GM12891 (cell line): ENCODE measurements around the gene NUTM2B. TPM values are rescaled to one million over a fixed set of nuclear protein-coding genes. Genes with fewer than 3 reads are reported as not detected.
A peak's percentile ranks its signal among the peaks of the same experiment; 100 is the strongest.
"Not testable (repeated sequence)": the region's sequence is repeated elsewhere in the genome, so short reads cannot be mapped to it uniquely, and the experiment has no call there.

Experiments
- DNase-seq: peaks from one replicate; pipeline ENCODE4 v3.0.0; 2011; ENCODE audit warnings: low spot score; ENCODE audit not compliant: insufficient read length
- FAIRE-seq: peaks from 2 replicates; lab custom pipeline; 2011; peaks lifted over from hg19 to GRCh38; lab: Jason Lieb, UNC
- polyA plus RNA-seq: library from polyadenylated mRNA; unstranded; fragments of >200 nt; gene quantifications from one replicate; pipeline ENCODE4 v1.2.1, GENCODE V29; 2012; ENCODE audit warnings: low read depth, missing spikeins, inconsistent platforms; ENCODE audit not compliant: missing spikeins

The NUTM2B gene, protein sequence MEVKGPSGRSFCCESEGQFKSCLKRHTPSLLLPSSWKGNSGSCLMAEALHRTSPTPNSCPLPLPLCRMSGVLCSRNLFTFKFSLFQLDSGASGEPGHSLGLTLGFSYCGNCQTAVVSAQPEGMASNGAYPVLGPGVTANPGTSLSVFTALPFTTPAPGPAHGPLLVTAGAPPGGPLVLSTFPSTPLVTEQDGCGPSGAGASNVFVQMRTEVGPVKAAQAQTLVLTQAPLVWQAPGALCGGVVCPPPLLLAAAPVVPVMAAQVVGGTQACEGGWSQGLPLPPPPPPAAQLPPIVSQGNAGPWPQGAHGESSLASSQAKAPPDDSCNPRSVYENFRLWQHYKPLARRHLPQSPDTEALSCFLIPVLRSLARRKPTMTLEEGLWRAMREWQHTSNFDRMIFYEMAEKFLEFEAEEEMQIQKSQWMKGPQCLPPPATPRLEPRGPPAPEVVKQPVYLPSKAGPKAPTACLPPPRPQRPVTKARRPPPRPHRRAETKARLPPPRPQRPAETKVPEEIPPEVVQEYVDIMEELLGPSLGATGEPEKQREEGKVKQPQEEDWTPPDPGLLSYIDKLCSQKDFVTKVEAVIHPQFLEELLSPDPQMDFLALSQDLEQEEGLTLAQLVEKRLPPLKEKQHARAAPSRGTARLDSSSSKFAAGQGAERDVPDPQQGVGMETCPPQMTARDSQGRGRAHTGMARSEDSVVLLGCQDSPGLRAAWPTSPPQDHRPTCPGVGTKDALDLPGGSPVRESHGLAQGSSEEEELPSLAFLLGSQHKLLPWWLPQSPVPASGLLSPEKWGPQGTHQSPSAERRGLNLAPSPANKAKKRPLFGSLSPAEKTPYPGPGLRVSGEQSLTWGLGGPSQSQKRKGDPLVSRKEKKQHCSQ
- polyA plus RNA-seq, result 0.56 TPM

DNA sequence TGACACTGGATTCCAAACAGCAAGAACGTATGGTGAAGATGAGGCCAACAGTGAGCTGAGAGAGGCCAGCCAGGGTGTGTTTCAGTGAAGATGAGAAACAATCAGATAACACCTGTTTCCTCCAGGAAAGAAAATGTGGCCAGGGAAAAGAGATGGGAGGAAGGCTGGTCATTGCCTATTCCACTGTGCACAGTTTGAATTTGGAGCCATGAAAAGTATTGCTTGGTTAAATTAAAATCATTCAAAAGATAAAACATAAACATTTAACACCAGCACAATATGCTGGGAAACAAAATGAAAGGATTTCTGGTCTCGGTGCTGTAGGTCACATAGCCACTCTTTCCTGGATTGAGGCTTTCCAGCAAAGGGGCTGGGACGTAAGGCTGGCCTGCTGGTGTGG, at the start of gene NUTM2B:
TSS of gene NUTM2B (plus strand) at position 301 of the 400 bp plus-strand sequence. CDS start 383 bp downstream, outside the sequence.
- FAIRE-seq, DNase-seq: not testable (repeated sequence)

GRCh38 chr10:79663287-79663686, 39.7 kb upstream of the NUTM2B start:
- not testable (repeated sequence) for DNase-seq, FAIRE-seq

- not testable (repeated sequence) for DNase-seq, FAIRE-seq
Observed at GRCh38 chr10:79664686-79665085, 38.3 kb upstream of the NUTM2B start.

DNA sequence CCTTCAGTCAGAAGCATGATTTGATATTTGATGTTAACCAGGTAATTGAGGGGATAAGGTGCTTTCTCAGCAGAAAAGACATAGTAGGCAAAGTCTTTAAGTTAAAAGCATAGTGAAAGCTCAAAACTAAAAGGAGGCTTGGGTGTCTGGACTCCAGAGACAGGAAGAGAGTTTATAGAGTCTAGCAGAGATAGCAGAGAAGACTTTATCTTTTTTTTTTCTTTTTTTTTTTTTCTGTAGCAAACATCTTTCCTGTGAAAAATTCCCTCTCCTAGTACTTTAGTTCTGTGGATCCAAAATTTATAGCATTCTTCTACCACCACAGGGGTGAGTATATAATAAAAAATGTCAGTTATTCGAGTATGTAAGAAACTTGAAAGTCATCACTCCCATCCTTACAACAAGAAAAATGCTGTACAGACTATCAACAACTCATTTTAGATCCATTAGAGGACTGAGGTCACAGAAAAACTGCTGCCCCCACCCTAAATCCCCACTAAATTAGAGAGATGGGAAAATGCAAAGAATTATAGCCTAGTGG, 33.7 kb upstream of the NUTM2B start:
- FAIRE-seq, DNase-seq: not testable (repeated sequence)

GRCh38 chr10:79674878-79675277, 28.1 kb upstream of the NUTM2B start:
- DNase-seq, FAIRE-seq: not testable (repeated sequence)

GRCh38 chr10:79683026-79683883, 19.8 kb upstream of the NUTM2B start:
- DNase-seq, FAIRE-seq: not testable (repeated sequence)

- not testable (repeated sequence) for DNase-seq, FAIRE-seq
Observed at GRCh38 chr10:79683884-79684720, 18.9 kb upstream of the NUTM2B start.

DNA sequence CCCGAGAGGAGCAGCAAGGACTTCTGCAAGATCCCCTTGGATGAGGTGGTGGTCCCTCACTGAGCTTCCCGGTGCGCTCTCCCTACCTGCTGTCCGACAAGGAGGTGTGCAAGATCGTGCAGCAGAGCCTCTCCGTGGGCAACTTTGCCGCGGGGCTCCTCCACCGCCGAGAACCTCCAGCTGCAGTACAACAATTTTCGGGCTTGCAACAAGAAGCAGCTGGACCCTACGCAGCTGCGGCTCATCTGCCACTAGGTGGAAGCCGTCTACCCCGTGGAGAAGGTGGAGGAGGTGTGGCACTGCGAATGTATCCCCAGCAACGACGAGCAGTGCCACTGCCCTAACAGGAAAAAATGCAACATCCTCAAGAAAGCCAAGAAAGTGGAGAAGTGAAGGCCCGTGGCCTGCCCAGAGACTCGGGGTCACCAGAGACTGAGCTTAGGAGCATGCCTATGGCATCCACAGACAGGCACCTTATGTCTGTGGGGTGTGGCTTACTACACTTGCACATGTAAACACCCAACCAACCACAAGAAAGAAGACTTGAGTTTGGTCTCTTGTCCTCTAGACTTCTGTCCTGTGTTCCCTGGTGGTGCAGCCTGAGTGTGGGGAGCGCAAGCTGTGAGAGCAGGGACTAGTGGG, 17.9 kb upstream of the NUTM2B start:
- not testable (repeated sequence) for DNase-seq
- FAIRE-seq, result peak; percentile 31

GRCh38 chr10:79686595-79686994, 16.4 kb upstream of the NUTM2B start:
- not testable (repeated sequence) for FAIRE-seq, DNase-seq

- not testable (repeated sequence) for FAIRE-seq, DNase-seq
Observed at GRCh38 chr10:79687406-79688150, 15.4 kb upstream of the NUTM2B start.

GRCh38 chr10:79688798-79689197, 14.2 kb upstream of the NUTM2B start:
- DNase-seq, FAIRE-seq: not testable (repeated sequence)

- not testable (repeated sequence) for FAIRE-seq, DNase-seq
Observed at GRCh38 chr10:79696596-79696995, 6.4 kb upstream of the NUTM2B start.

- not testable (repeated sequence) for FAIRE-seq, DNase-seq
Observed at GRCh38 chr10:79697141-79697540, 5.9 kb upstream of the NUTM2B start.

DNA sequence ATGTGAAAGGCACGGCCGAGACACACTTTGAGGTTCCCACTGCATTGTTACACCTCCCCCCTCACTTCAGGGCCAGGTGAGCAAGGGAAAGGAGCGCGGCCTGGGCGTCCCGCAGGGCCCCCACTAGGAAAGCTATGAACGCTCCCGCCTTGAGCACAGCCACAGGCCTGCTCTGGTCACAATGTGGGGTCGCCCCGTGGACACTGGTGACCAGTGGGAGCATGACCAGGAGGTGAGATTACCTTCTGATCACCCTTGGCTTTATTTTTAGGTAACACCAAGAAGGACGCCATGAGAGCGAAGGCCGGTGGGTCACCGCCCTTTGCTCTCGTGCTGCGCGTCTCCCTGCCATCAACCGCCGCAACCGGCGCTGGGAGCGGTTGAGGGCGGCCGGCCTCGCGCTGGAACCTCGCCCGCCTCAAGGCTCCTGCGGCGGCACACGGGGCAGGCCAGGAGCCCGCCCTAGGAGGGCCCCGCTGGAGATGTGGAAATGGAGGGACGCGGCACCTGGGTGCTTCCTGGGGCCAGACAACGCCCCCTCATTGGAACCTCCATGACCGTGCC, 2.6 kb upstream of the NUTM2B start:
- not testable (repeated sequence) for FAIRE-seq, DNase-seq

- FAIRE-seq, DNase-seq: not testable (repeated sequence)
Observed at GRCh38 chr10:79707017-79707416, 4.0 kb downstream of the NUTM2B start.

- not testable (repeated sequence) for FAIRE-seq, DNase-seq
Observed at GRCh38 chr10:79714976-79715375, 11.9 kb downstream of the NUTM2B start.
